ENCODE results near the gene MAP1LC3B.

MAP1LC3B gene

GRCh38 chr16:87391950-87392820 is at the start of gene MAP1LC3B:
Gene MAP1LC3B, plus strand, starts transcription at chr16:87392336. Its CDS starts 92 bp downstream, at chr16:87392428.
- peak; percentile 65 for ATAC-seq (ENCODE audit: low read depth)
- H3K36me3 ChIP-seq (ENCODE audit: low read depth) = peaks cover 15% of the 10 kb centered on the region
- H3K9me3 ChIP-seq (ENCODE audit: severe bottlenecking) = no peaks in the 10 kb centered on the region
- DNase-seq (ENCODE audit: low spot score) = peak; percentile 93
- H3K27ac ChIP-seq (ENCODE audit: poor library complexity, severe bottlenecking) = peak within 1 kb of the TSS; percentile 73
- peak within 1 kb of the TSS; percentile 96 for H3K4me3 ChIP-seq (ENCODE audit: severe bottlenecking)
- peaks cover 26% of the 10 kb centered on the region for H3K4me1 ChIP-seq (ENCODE audit: insufficient read depth, poor library complexity, severe bottlenecking)
- no peaks in the 10 kb centered on the region for H3K27me3 ChIP-seq (ENCODE audit: insufficient read depth, poor library complexity, severe bottlenecking)
- no peak for TF ChIP-seq CTCF (IDR thresholded peaks at IDR 0.05; ENCODE audit: poor library complexity, severe bottlenecking)

- H3K27me3 ChIP-seq (ENCODE audit: insufficient read depth, poor library complexity, severe bottlenecking) = no peaks in the 10 kb centered on the region
- DNase-seq (ENCODE audit: low spot score) (peak; percentile 37), ATAC-seq (ENCODE audit: low read depth) (no peak)
- no peak overlapping the region for H3K27ac ChIP-seq (ENCODE audit: poor library complexity, severe bottlenecking)
- H3K4me1 ChIP-seq (ENCODE audit: insufficient read depth, poor library complexity, severe bottlenecking) = no peaks in the 10 kb centered on the region
- H3K4me3 ChIP-seq (ENCODE audit: severe bottlenecking) = no peak overlapping the region
- H3K36me3 ChIP-seq (ENCODE audit: low read depth) = peaks cover 39% of the 10 kb centered on the region
- TF ChIP-seq CTCF (IDR thresholded peaks at IDR 0.05; ENCODE audit: poor library complexity, severe bottlenecking) = no peak
- no peaks in the 10 kb centered on the region for H3K9me3 ChIP-seq (ENCODE audit: severe bottlenecking)
These were observed 49.6 kb upstream of the MAP1LC3B start for GRCh38 chr16:87342504-87342903.

- Histone ChIP-seq H3K36me3 (ENCODE audit: low read depth) (peaks cover 39% of the 10 kb centered on the region), H3K27me3 (ENCODE audit: insufficient read depth, poor library complexity, severe bottlenecking) (no peaks in the 10 kb centered on the region), H3K27ac (ENCODE audit: poor library complexity, severe bottlenecking) (no peak overlapping the region), H3K9me3 (ENCODE audit: severe bottlenecking) (no peaks in the 10 kb centered on the region), H3K4me1 (ENCODE audit: insufficient read depth, poor library complexity, severe bottlenecking) (no peaks in the 10 kb centered on the region), H3K4me3 (ENCODE audit: severe bottlenecking) (no peak overlapping the region)
- DNase-seq (ENCODE audit: low spot score) (no peak), ATAC-seq (ENCODE audit: low read depth) (no peak)
- no peak for TF ChIP-seq CTCF (IDR thresholded peaks at IDR 0.05; ENCODE audit: poor library complexity, severe bottlenecking)
These were observed 49.0 kb upstream of the MAP1LC3B start for GRCh38 chr16:87342978-87343752.

- H3K4me1 ChIP-seq (ENCODE audit: insufficient read depth, poor library complexity, severe bottlenecking) = no peaks in the 10 kb centered on the region
- no peak overlapping the region for H3K4me3 ChIP-seq (ENCODE audit: severe bottlenecking)
- ATAC-seq (ENCODE audit: low read depth) (no peak), DNase-seq (ENCODE audit: low spot score) (no peak)
- no peaks in the 10 kb centered on the region for H3K9me3 ChIP-seq (ENCODE audit: severe bottlenecking)
- peaks cover 40% of the 10 kb centered on the region for H3K36me3 ChIP-seq (ENCODE audit: low read depth)
- TF ChIP-seq CTCF (IDR thresholded peaks at IDR 0.05; ENCODE audit: poor library complexity, severe bottlenecking) = no peak
- H3K27me3 ChIP-seq (ENCODE audit: insufficient read depth, poor library complexity, severe bottlenecking) = no peaks in the 10 kb centered on the region
- no peak overlapping the region for H3K27ac ChIP-seq (ENCODE audit: poor library complexity, severe bottlenecking)
These were observed 48.4 kb upstream of the MAP1LC3B start for GRCh38 chr16:87343753-87344050.
